ENCODE measurements around the gene AKR7A3. TPM values are rescaled to one million over a fixed set of nuclear protein-coding genes. Genes with fewer than 3 reads are reported as not detected.

The AKR7A3 gene
- total and polyA plus RNA-seq, 10 of the 15 experiments (the other 5 are each of a cell fraction or from before 2014, with no cell fraction given) = 0.10 to 1.1 (median 0.25) TPM; not detected in 2

- TF ChIP-seq, protein P1, sequence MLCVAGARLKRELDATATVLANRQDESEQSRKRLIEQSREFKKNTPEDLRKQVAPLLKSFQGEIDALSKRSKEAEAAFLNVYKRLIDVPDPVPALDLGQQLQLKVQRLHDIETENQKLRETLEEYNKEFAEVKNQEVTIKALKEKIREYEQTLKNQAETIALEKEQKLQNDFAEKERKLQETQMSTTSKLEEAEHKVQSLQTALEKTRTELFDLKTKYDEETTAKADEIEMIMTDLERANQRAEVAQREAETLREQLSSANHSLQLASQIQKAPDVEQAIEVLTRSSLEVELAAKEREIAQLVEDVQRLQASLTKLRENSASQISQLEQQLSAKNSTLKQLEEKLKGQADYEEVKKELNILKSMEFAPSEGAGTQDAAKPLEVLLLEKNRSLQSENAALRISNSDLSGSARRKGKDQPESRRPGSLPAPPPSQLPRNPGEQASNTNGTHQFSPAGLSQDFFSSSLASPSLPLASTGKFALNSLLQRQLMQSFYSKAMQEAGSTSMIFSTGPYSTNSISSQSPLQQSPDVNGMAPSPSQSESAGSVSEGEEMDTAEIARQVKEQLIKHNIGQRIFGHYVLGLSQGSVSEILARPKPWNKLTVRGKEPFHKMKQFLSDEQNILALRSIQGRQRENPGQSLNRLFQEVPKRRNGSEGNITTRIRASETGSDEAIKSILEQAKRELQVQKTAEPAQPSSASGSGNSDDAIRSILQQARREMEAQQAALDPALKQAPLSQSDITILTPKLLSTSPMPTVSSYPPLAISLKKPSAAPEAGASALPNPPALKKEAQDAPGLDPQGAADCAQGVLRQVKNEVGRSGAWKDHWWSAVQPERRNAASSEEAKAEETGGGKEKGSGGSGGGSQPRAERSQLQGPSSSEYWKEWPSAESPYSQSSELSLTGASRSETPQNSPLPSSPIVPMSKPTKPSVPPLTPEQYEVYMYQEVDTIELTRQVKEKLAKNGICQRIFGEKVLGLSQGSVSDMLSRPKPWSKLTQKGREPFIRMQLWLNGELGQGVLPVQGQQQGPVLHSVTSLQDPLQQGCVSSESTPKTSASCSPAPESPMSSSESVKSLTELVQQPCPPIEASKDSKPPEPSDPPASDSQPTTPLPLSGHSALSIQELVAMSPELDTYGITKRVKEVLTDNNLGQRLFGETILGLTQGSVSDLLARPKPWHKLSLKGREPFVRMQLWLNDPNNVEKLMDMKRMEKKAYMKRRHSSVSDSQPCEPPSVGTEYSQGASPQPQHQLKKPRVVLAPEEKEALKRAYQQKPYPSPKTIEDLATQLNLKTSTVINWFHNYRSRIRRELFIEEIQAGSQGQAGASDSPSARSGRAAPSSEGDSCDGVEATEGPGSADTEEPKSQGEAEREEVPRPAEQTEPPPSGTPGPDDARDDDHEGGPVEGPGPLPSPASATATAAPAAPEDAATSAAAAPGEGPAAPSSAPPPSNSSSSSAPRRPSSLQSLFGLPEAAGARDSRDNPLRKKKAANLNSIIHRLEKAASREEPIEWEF (IDR thresholded peaks at IDR 0.05; ENCODE audit: insufficient replicate concordance, low read depth, low read length) = no peak
- TF ChIP-seq EED (IDR thresholded peaks at IDR 0.05; ENCODE audit: low read depth) = no peak
- no peak for TF ChIP-seq SMC3 (IDR thresholded peaks at IDR 0.05; ENCODE audit: borderline replicate concordance, low read length)
- TF ChIP-seq E4F1 (IDR thresholded peaks at IDR 0.05; ENCODE audit: borderline replicate concordance, partially characterized antibody) = no peak
- no peak for TF ChIP-seq HDAC2 (IDR thresholded peaks at IDR 0.05)
- TF ChIP-seq MYB (IDR thresholded peaks at IDR 0.05; ENCODE audit: borderline replicate concordance, low read depth, low read length) = no peak
- TF ChIP-seq TARDBP (IDR thresholded peaks at IDR 0.05; ENCODE audit: borderline replicate concordance) = no peak
Measured at GRCh38 chr1:19300211-19300610, 11.6 kb upstream of the AKR7A3 start (continued).

All from GM12878 (cell line).